Epithelial cell of prostate (primary cell): Measurements from ENCODE around the gene DLEC1.
A peak's percentile ranks its signal among the peaks of the same experiment; 100 is the strongest.
"Not testable (repeated sequence)": the region's sequence is repeated elsewhere in the genome, so short reads cannot be mapped to it uniquely, and the experiment has no call there.

Source experiments
- DNase-seq: peaks from one replicate; pipeline ENCODE4 v3.0.0-alpha.2; 2011; ENCODE audit warnings: low read depth, low spot score
- H3K27ac ChIP-seq: fragments of 450-650 bp; 2 replicates; pipeline ENCODE4 v1.5.1; 2017; ENCODE audit warnings: mild to moderate bottlenecking

Gene DLEC1

GRCh38 chr3:38133209-38133556, 94.2 kb downstream of the DLEC1 start:
- peak overlapping the region; percentile 53 for H3K27ac ChIP-seq
- DNase-seq: no peak

GRCh38 chr3:38133557-38134405, 94.8 kb downstream of the DLEC1 start:
- H3K27ac ChIP-seq: peak overlapping the region; percentile 53
- DNase-seq: no peak

GRCh38 chr3:38134517-38135143, 95.6 kb downstream of the DLEC1 start:
- H3K27ac ChIP-seq, DNase-seq: not testable (repeated sequence)

- DNase-seq: not testable (repeated sequence)
- H3K27ac ChIP-seq: peak overlapping the region; percentile 90
These were observed 96.7 kb downstream of the DLEC1 start for GRCh38 chr3:38135621-38136277.

GRCh38 chr3:38136393-38136776, 97.4 kb downstream of the DLEC1 start:
- peak overlapping the region; percentile 90 for H3K27ac ChIP-seq
- no peak for DNase-seq

GRCh38 chr3:38136777-38137614, 98.0 kb downstream of the DLEC1 start, which contains the start of gene ACAA1:
Gene ACAA1 (minus strand): TSS chr3:38137127. CDS start chr3:38137035, 92 bp downstream.
- H3K27ac ChIP-seq: peak within 1 kb of the TSS; percentile 90
- peak; percentile 92 for DNase-seq

- H3K27ac ChIP-seq: peak overlapping the region; percentile 90
- DNase-seq: no peak
These were observed 98.8 kb downstream of the DLEC1 start for GRCh38 chr3:38137615-38138348.

- no peak for DNase-seq
- H3K27ac ChIP-seq: peak within 1 kb of the TSS; percentile 90
These were observed 99.6 kb downstream of the DLEC1 start, which contains the start of gene MYD88 for GRCh38 chr3:38138349-38139190. Gene MYD88 (plus strand): TSS chr3:38138661. CDS start chr3:38138701, 40 bp downstream.

- H3K27ac ChIP-seq: peak overlapping the region; percentile 90
- no peak for DNase-seq
These were observed 100.2 kb downstream of the DLEC1 start for GRCh38 chr3:38139191-38139590.

- no peak overlapping the region for H3K27ac ChIP-seq
- DNase-seq: no peak
These were observed 100.6 kb downstream of the DLEC1 start for GRCh38 chr3:38139652-38140051.

GRCh38 chr3:38140326-38141172, 101.5 kb downstream of the DLEC1 start:
- DNase-seq: no peak
- H3K27ac ChIP-seq: no peak overlapping the region

- H3K27ac ChIP-seq: peak overlapping the region; percentile 36
- no peak for DNase-seq
These were observed 102.4 kb downstream of the DLEC1 start for GRCh38 chr3:38141173-38141951.

- H3K27ac ChIP-seq: peak overlapping the region; percentile 36
- no peak for DNase-seq
These were observed 102.9 kb downstream of the DLEC1 start for GRCh38 chr3:38141952-38142273.

GRCh38 chr3:38142959-38143358, 104.0 kb downstream of the DLEC1 start:
- H3K27ac ChIP-seq: no peak overlapping the region
- no peak for DNase-seq

- DNase-seq: no peak
- no peak overlapping the region for H3K27ac ChIP-seq
These were observed 104.5 kb downstream of the DLEC1 start for GRCh38 chr3:38143511-38143910.

GRCh38 chr3:38146504-38146903, 107.5 kb downstream of the DLEC1 start:
- no peak overlapping the region for H3K27ac ChIP-seq
- no peak for DNase-seq

- peak overlapping the region; percentile 32 for H3K27ac ChIP-seq
- DNase-seq: no peak
These were observed 108.4 kb downstream of the DLEC1 start for GRCh38 chr3:38147421-38147820.
